Endodermal cell (in vitro differentiated cells): ENCODE data around the gene ZC3H12A. TPM values are rescaled to one million over a fixed set of nuclear protein-coding genes. Genes with fewer than 3 reads are reported as not detected.

Experiments used
- DNase-seq: peaks from one replicate; pipeline ENCODE4 v3.0.0-alpha.2; 2017
- H3K27ac ChIP-seq: 2 replicates; pipeline ENCODE4 v1.5.1; 2013; ENCODE audit warnings: mild to moderate bottlenecking, low read depth, low read length, moderate library complexity
- H3K27me3 ChIP-seq: 2 replicates; pipeline ENCODE4 v1.6.1; 2013; ENCODE audit warnings: mild to moderate bottlenecking, low read length, moderate library complexity; ENCODE audit not compliant: insufficient read depth, control insufficient read depth, poor library complexity, severe bottlenecking
- H3K36me3 ChIP-seq: 2 replicates; pipeline ENCODE4 v1.7.0; 2013; ENCODE audit warnings: mild to moderate bottlenecking, low read length, moderate library complexity; ENCODE audit not compliant: control insufficient read depth, insufficient read depth
- H3K4me1 ChIP-seq: one replicate; pipeline ENCODE4 v1.7.0; 2013; ENCODE audit warnings: low read length; ENCODE audit not compliant: control insufficient read depth, insufficient read depth
- H3K4me3 ChIP-seq: 2 replicates; pipeline ENCODE4 v1.5.1; 2013; ENCODE audit warnings: mild to moderate bottlenecking, low read length, moderate library complexity
- H3K9ac ChIP-seq: 2 replicates; pipeline ENCODE4 v1.6.1; 2013; ENCODE audit warnings: mild to moderate bottlenecking, low read length, moderate library complexity; ENCODE audit not compliant: poor library complexity, severe bottlenecking; ENCODE audit errors: extremely low read depth
- H3K9me3 ChIP-seq: 2 replicates; pipeline ENCODE4 v1.6.1; 2013; ENCODE audit warnings: mild to moderate bottlenecking, low read length, moderate library complexity; ENCODE audit not compliant: control insufficient read depth
- H3K27ac Mint-ChIP-seq: 2 replicates; pipeline ENCODE4 v1.8.0; 2020; ENCODE audit warnings: mixed read lengths
- H3K27me3 Mint-ChIP-seq: 2 replicates; pipeline ENCODE4 v1.8.0; 2021; ENCODE audit warnings: mild to moderate bottlenecking, mixed read lengths; ENCODE audit not compliant: insufficient read depth
- H3K36me3 Mint-ChIP-seq: 2 replicates; pipeline ENCODE4 v1.8.0; 2020; ENCODE audit warnings: low read depth, mixed read lengths
- H3K4me1 Mint-ChIP-seq: 2 replicates; pipeline ENCODE4 v1.8.0; 2020; ENCODE audit warnings: mixed read lengths
- H3K4me3 Mint-ChIP-seq: 2 replicates; pipeline ENCODE4 v1.8.0; 2020; ENCODE audit warnings: mild to moderate bottlenecking, moderate library complexity, mixed read lengths
- H3K9me3 Mint-ChIP-seq: 2 replicates; pipeline ENCODE4 v1.8.0; 2020; ENCODE audit warnings: mild to moderate bottlenecking, mixed read lengths
- WGBS, 2 experiments: methylation state at CpG; one replicate each; pipeline versions ENCODE4 v1.1.5 to v1.1.7; 2013; ENCODE audit warnings: missing lambda C conversion rate in 2 of 2, mixed read lengths in 1 of 2; ENCODE audit not compliant: insufficient coverage in 1 of 2, insufficient read length in 1 of 2; 5-methylcytosine and 5-hydroxymethylcytosine counted together
- microRNA-seq: library from miRNA; unstranded; fragments of <30 nt; microRNA quantifications from one replicate; pipeline ENCODE4 v1.2.0, GENCODE V29; 2020; ENCODE audit warnings: borderline microRNAs expressed
- total RNA-seq, 2 donors: library from RNA; stranded (reverse); fragmentation: NEBNext Ultra II Directional in 1 of 2; extraction: Animal tissue kit (Norgen Biotek cat#: 25700) in 1 of 2; gene quantifications; 2 replicates in 1 of 2; 3 replicates in 1 of 2; pipeline ENCODE4 v1.2.1, GENCODE V29; 2021
- TF ChIP-seq, protein P1 (sequence below): fragments of 200-600 bp; sonication (generic); conservative IDR thresholded peaks from 2 replicates; pipeline ENCODE4 v1.5.0; 2021; ENCODE audit warnings: antibody characterized with exemption, mild to moderate bottlenecking

ZC3H12A gene
- total RNA-seq, 2 donors from 2014 or later, result 5.5 to 5.8 TPM

DNA sequence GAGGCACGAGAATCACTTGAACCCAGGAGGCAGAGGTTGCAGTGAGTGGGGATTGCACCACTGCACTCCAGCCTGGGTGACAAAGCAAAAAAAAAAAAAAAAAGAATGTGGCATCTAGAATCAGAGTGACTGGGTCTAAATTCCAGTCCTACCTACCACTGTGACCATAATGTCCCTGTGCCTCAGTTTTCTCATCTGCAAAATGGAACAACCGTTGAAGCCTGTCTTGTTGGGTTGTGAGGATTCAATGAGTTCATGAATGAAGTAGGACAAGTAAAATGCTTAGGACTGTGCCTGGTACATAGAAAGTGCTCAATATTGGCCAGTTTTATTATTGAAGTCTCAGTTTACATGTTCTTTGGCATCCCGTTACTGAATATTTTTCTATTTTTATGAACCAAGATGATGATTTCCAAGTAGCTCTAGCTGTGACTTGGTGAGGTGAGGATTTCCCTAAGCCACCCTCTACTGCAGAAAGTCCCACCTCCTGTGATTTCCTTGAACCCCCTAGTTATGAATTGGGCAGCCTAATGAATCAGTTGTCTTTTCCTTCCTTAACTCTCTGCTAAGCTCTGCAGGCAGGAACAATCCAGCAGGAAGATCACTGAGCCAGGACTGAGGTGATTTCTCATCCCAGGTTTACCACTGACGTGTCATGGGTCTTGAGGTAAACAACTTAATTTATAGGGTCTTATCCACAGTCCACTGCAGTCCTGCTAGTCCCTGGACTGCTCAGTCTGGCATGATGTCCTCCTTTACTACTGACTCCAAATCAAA lies 59.1 kb downstream of the ZC3H12A start:
- TF ChIP-seq, protein P1, sequence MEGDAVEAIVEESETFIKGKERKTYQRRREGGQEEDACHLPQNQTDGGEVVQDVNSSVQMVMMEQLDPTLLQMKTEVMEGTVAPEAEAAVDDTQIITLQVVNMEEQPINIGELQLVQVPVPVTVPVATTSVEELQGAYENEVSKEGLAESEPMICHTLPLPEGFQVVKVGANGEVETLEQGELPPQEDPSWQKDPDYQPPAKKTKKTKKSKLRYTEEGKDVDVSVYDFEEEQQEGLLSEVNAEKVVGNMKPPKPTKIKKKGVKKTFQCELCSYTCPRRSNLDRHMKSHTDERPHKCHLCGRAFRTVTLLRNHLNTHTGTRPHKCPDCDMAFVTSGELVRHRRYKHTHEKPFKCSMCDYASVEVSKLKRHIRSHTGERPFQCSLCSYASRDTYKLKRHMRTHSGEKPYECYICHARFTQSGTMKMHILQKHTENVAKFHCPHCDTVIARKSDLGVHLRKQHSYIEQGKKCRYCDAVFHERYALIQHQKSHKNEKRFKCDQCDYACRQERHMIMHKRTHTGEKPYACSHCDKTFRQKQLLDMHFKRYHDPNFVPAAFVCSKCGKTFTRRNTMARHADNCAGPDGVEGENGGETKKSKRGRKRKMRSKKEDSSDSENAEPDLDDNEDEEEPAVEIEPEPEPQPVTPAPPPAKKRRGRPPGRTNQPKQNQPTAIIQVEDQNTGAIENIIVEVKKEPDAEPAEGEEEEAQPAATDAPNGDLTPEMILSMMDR, result no peak
- H3K9me3 ChIP-seq, result no peaks in the 10 kb centered on the region
- Mint-ChIP-seq H3K9me3 (no peaks in the 10 kb centered on the region), H3K4me3 (no peak overlapping the region), H3K27me3 (no peaks in the 10 kb centered on the region), H3K4me1 (no peaks in the 10 kb centered on the region), H3K36me3 (peaks cover 43% of the 10 kb centered on the region), H3K27ac (no peak overlapping the region)
- 93 to 94% methylated on average over 3 to 4 of the region's 4 CpGs for WGBS, 2 experiments
- peaks cover 38% of the 10 kb centered on the region for H3K36me3 ChIP-seq
- no peak overlapping the region for H3K27ac ChIP-seq
- no peak overlapping the region for H3K9ac ChIP-seq
- H3K4me1 ChIP-seq, result no peaks in the 10 kb centered on the region
- no peaks in the 10 kb centered on the region for H3K27me3 ChIP-seq
- no peak overlapping the region for H3K4me3 ChIP-seq
- no peak for DNase-seq

Small RNAs within 50 kb of the gene (microRNA-seq; reads per million reads assigned to microRNA genes)
- not detected for gene MIR5581
- gene MIR6732, result not detected

Other genes with a start within 250 kb of the ZC3H12A start
- 10 to 100 TPM; 50.4 to 51.7 TPM for gene MEAF6, start 40.2 kb downstream of the ZC3H12A start, total RNA-seq
- gene SNIP1, start 79.7 kb downstream of the ZC3H12A start, total RNA-seq, result 10 to 100 TPM; 20.2 TPM
- 10 to 100 TPM; 31.5 to 39.5 TPM for gene DNALI1, start 82.4 kb downstream of the ZC3H12A start, total RNA-seq
- 10 to 100 TPM; 70.7 to 80.9 TPM for gene GNL2, start 121.4 kb downstream of the ZC3H12A start, total RNA-seq
- not detected for gene RSPO1, start 160.3 kb downstream of the ZC3H12A start, total RNA-seq
- 10 to 100 TPM; 27.7 to 49.7 TPM for gene CDCA8, start 217.9 kb downstream of the ZC3H12A start, total RNA-seq